OCI-M2 (cell line): ENCODE data around the gene C19orf73.

ENCODE experiments used
- DNase-seq: peaks from one replicate; lab custom pipeline; 2025; ENCODE audit not compliant: unreplicated experiment; lab: John Stamatoyannopoulos, UW

The C19orf73 gene

DNA sequence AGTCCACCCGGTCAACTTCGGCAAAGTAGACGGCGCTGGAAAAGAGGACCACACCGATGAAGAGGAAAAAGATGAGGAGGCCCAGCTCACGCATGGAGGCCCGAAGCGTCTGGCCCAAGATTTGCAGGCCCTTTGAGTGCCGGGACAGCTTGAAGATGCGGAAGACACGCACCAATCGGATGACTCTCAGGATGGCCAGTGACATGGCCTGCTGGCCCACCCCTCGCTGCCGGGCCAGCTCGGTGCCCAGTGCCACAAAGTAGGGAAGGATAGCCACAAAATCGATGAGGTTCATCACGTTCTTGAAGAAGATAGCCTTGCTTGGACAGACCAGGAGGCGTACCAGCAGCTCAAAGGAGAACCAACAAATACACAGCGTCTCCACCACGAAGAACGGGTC lies 48.5 kb downstream of the C19orf73 start:
- no peak for DNase-seq

DNA sequence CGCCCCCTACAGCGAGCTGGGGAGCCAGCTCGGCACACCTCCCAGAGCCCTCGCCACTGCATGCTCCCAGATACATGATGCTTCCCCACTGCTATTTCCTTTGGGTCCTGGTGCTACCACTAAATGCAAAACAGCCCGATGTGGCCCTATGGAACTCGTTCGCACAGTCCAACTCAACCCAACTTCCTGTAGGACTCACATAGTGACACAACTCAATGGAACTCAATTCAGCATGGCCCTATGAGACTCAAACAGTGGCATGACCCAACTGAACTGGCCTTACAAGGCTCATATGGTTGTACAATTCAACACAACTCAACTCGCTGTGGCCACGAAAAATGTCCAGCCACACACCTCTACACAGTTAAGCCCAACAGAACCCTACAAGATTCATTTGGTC lies 49.9 kb downstream of the C19orf73 start:
- no peak for DNase-seq
